ENCODE results near the gene DDIT3. TPM values are rescaled to one million over a fixed set of nuclear protein-coding genes. Genes with fewer than 3 reads are reported as not detected.

The DDIT3 gene
- polyA plus RNA-seq, 1 donor from 2014 or later, result 24.0 TPM

- Histone ChIP-seq H4K20me1 (ENCODE audit: insufficient read depth) (peaks cover 5% of the 10 kb centered on the region), H3K9me3 (ENCODE audit: low read length) (no peaks in the 10 kb centered on the region), H3K27ac (ENCODE audit: low read length) (peak overlapping the region; percentile 91), H3K4me3 (ENCODE audit: low read length) (peak overlapping the region; percentile 79), H3F3A (ENCODE audit: insufficient read depth, low read length, poor library complexity, severe bottlenecking) (peaks cover 7% of the 10 kb centered on the region), H3K9ac (ENCODE audit: low read length) (peak overlapping the region; percentile 99), H3K79me2 (replicated peaks; ENCODE audit: insufficient read depth, low read length) (peaks cover 77% of the 10 kb centered on the region), H2AFZ (ENCODE audit: low read depth, low read length) (no peak overlapping the region), H3K4me2 (ENCODE audit: low read length) (peak overlapping the region; percentile 90), H3K36me3 (ENCODE audit: insufficient read depth, low read length) (no peaks in the 10 kb centered on the region), H3K9me2 (ENCODE audit: insufficient read depth, low read length) (no peaks in the 10 kb centered on the region), H3K27me3 (ENCODE audit: insufficient read depth, low read depth, low read length) (no peaks in the 10 kb centered on the region)
- TF ChIP-seq SMC3 (conservative IDR thresholded peaks at IDR 0.05; ENCODE audit: poor library complexity) (no peak), RAD21 (conservative IDR thresholded peaks at IDR 0.05) (no peak), EZH2 (IDR thresholded peaks at IDR 0.05; ENCODE audit: borderline replicate concordance, insufficient read depth, low read length, poor library complexity, severe bottlenecking) (no peak), CTCF (IDR thresholded peaks at IDR 0.05; ENCODE audit: poor library complexity, severe bottlenecking) (no peak), MXI1 (conservative IDR thresholded peaks at IDR 0.05; ENCODE audit: poor library complexity, severe bottlenecking) (no peak), TAF1 (IDR thresholded peaks at IDR 0.05; ENCODE audit: low read depth) (no peak), EP300 (conservative IDR thresholded peaks at IDR 0.05; ENCODE audit: poor library complexity, severe bottlenecking) (no peak), POLR2AphosphoS5 (IDR thresholded peaks at IDR 0.05) (no peak)
- TF ChIP-seq, protein P1, sequence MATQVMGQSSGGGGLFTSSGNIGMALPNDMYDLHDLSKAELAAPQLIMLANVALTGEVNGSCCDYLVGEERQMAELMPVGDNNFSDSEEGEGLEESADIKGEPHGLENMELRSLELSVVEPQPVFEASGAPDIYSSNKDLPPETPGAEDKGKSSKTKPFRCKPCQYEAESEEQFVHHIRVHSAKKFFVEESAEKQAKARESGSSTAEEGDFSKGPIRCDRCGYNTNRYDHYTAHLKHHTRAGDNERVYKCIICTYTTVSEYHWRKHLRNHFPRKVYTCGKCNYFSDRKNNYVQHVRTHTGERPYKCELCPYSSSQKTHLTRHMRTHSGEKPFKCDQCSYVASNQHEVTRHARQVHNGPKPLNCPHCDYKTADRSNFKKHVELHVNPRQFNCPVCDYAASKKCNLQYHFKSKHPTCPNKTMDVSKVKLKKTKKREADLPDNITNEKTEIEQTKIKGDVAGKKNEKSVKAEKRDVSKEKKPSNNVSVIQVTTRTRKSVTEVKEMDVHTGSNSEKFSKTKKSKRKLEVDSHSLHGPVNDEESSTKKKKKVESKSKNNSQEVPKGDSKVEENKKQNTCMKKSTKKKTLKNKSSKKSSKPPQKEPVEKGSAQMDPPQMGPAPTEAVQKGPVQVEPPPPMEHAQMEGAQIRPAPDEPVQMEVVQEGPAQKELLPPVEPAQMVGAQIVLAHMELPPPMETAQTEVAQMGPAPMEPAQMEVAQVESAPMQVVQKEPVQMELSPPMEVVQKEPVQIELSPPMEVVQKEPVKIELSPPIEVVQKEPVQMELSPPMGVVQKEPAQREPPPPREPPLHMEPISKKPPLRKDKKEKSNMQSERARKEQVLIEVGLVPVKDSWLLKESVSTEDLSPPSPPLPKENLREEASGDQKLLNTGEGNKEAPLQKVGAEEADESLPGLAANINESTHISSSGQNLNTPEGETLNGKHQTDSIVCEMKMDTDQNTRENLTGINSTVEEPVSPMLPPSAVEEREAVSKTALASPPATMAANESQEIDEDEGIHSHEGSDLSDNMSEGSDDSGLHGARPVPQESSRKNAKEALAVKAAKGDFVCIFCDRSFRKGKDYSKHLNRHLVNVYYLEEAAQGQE (IDR thresholded peaks at IDR 0.05; ENCODE audit: borderline replicate concordance), result no peak
Observed at GRCh38 chr12:57552835-57553313, 32.6 kb upstream of the DDIT3 start.

DNA sequence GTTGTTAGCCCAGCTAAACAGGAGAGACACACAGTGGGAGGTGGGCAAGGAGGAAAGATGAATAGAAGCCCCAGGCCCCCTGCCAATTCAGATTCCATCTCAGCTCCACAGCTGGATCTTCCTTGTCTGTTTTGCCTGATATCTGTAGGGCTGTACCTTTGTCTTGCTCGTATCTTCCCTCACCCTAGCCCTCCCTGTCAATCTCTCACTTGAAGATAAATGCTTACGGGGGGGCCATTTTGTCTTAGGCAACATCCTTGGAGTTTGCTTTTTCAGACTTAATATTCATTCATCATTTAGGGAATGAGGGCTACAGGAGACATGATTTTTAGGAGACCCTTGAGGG lies 32.0 kb upstream of the DDIT3 start:
- H3K36me3 ChIP-seq (ENCODE audit: insufficient read depth, low read length), result no peaks in the 10 kb centered on the region
- H3F3A ChIP-seq (ENCODE audit: insufficient read depth, low read length, poor library complexity, severe bottlenecking), result peaks cover 7% of the 10 kb centered on the region
- H3K4me2 ChIP-seq (ENCODE audit: low read length), result peak overlapping the region; percentile 90
- H3K27me3 ChIP-seq (ENCODE audit: insufficient read depth, low read depth, low read length), result no peaks in the 10 kb centered on the region
- peak overlapping the region; percentile 91 for H3K27ac ChIP-seq (ENCODE audit: low read length)
- peaks cover 75% of the 10 kb centered on the region for H3K79me2 ChIP-seq (replicated peaks; ENCODE audit: insufficient read depth, low read length)
- TF ChIP-seq, protein P1 (IDR thresholded peaks at IDR 0.05; ENCODE audit: borderline replicate concordance), result no peak
- TF ChIP-seq EP300 (conservative IDR thresholded peaks at IDR 0.05; ENCODE audit: poor library complexity, severe bottlenecking), result no peak
- TF ChIP-seq CTCF (IDR thresholded peaks at IDR 0.05; ENCODE audit: poor library complexity, severe bottlenecking), result no peak
- TF ChIP-seq RAD21 (conservative IDR thresholded peaks at IDR 0.05), result no peak
- no peak for TF ChIP-seq MXI1 (conservative IDR thresholded peaks at IDR 0.05; ENCODE audit: poor library complexity, severe bottlenecking)
- H2AFZ ChIP-seq (ENCODE audit: low read depth, low read length), result no peak overlapping the region
- H3K4me3 ChIP-seq (ENCODE audit: low read length), result peak overlapping the region; percentile 79
- peak overlapping the region; percentile 99 for H3K9ac ChIP-seq (ENCODE audit: low read length)
- H3K9me3 ChIP-seq (ENCODE audit: low read length), result no peaks in the 10 kb centered on the region
- peaks cover 5% of the 10 kb centered on the region for H4K20me1 ChIP-seq (ENCODE audit: insufficient read depth)
- no peaks in the 10 kb centered on the region for H3K9me2 ChIP-seq (ENCODE audit: insufficient read depth, low read length)
